Gastrocnemius medialis (tissue), 4 donors: ENCODE data around the gene GRB2.

ENCODE experiments used
- CTCF ChIP-seq, 5 experiments: fragments of 450-650 bp in 3 of 5; fragments of 200-600 bp in 2 of 5; sonication (generic) in 2 of 5; IDR thresholded peaks in 4 of 5; conservative IDR thresholded peaks in 1 of 5; 1 replicate in 4 of 5; 2 replicates in 1 of 5; pipeline ENCODE4 v1.5.1; 2016 to 2019; ENCODE audit warnings: antibody characterized with exemption in 5 of 5, mild to moderate bottlenecking in 3 of 5, moderate library complexity in 3 of 5
- POLR2A ChIP-seq, 2 donors: fragments of 450-650 bp; IDR thresholded peaks; one replicate each; pipeline ENCODE4 v1.6.1; 2017; ENCODE audit warnings: antibody characterized with exemption in 2 of 2, mild to moderate bottlenecking in 2 of 2, moderate library complexity in 2 of 2

DNA sequence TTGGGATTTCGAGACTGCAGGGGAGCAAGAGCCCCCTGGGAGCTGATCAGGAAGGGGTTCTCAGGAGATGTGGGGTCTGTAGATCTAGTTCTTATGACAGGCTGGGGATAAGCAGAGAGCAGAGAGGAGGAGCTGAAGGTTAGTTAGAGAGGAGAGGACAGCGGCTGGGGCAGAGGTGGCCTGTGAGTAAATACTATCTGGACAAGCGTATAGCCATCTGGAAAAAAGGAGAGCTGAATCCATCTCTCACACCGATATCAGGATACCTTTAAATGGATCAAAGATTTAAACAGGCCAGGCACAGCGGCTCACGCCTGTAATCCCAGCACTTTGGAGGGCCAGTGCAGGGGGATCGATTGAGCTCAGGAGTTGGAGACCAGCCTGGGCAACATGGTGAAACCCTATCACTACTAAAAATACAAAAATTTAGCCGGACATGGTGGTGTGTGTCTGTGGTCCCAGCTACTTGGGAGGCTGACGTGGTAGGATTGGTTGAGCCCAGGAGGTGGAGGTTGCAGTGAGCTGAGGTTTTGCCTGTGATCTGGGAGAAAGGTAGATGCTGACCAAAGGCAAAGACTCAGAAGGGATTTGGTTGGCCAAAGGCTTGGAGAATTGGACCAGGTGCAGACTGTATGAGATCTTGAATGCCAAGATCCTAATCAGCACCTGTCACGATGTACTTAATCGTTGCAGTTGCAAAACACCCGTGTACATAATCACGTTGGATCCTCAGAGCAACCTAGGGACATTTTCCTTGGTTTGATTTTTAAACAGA, 97.3 kb downstream of the GRB2 start:
- TF ChIP-seq CTCF (IDR thresholded peaks at IDR 0.05 in 4 of 5, conservative IDR thresholded peaks at IDR 0.05 in 1 of 5) (no peak), POLR2A (IDR thresholded peaks at IDR 0.05) (no peak)
